GM12801 (cell line): Measurements from ENCODE around the gene NCF2.

Experiments used
- CTCF ChIP-seq: IDR thresholded peaks from one replicate; pipeline ENCODE4 v1.5.1; 2011; ENCODE audit warnings: control low read depth; ENCODE audit not compliant: insufficient read length; ENCODE audit errors: extremely low read depth

NCF2 gene

GRCh38 chr1:183589384-183589783 is 875 bp downstream of the NCF2 start:
- no peak for TF ChIP-seq CTCF

- TF ChIP-seq CTCF: no peak
These were observed 1.4 kb downstream of the NCF2 start for GRCh38 chr1:183588827-183589226.

- no peak for TF ChIP-seq CTCF
These were observed 3.3 kb downstream of the NCF2 start for GRCh38 chr1:183586926-183587325.

- no peak for TF ChIP-seq CTCF
These were observed 3.8 kb downstream of the NCF2 start for GRCh38 chr1:183586455-183586854.

- TF ChIP-seq CTCF: no peak
These were observed 5.2 kb downstream of the NCF2 start for GRCh38 chr1:183585038-183585437.

GRCh38 chr1:183584147-183584546 is 6.1 kb downstream of the NCF2 start:
- no peak for TF ChIP-seq CTCF

- TF ChIP-seq CTCF: no peak
These were observed 6.8 kb downstream of the NCF2 start for GRCh38 chr1:183583466-183583865.

- no peak for TF ChIP-seq CTCF
These were observed 8.1 kb downstream of the NCF2 start for GRCh38 chr1:183582021-183582713.
